GM12878 (cell line): ENCODE results near the gene CEP83. TPM values are rescaled to one million over a fixed set of nuclear protein-coding genes. Genes with fewer than 3 reads are reported as not detected.

Source experiments
- ATAC-seq: fragments of 200-7000 bp; cut with Tn5 transposase; 3 replicates; pipeline ENCODE4 v1.9.1; 2020; ENCODE audit warnings: mild to moderate bottlenecking, moderate library complexity
- BruUV-seq: library from RNA; stranded (reverse); fragments of 400-500 nt; replicated peaks from 2 replicates; lab custom pipeline; 2021; lab: Mats Ljungman, UMichigan
- CTCF ChIA-PET: fragments of 300-600 bp; sonication (Branson Sonifier 250); formaldehyde crosslinking; extraction: SDS; loops from one replicate; lab custom pipeline; 2021; ENCODE audit warnings: inconsistent platforms; lab: Yijun Ruan, JAX
- POLR2A ChIA-PET: fragments of 350-600 bp; formaldehyde crosslinking; extraction: SDS; loops from one replicate; lab custom pipeline; 2021; ENCODE audit warnings: inconsistent platforms; lab: Charles Lee
- RAD21 ChIA-PET: fragments of 300-600 bp; sonication (Branson Sonifier 250); formaldehyde crosslinking; loops from one replicate; lab custom pipeline; 2023; ENCODE audit warnings: antibody characterized with exemption; ENCODE audit not compliant: unreplicated experiment; lab: Charles Lee
- SMC1A ChIA-PET: fragments of 300-600 bp; sonication (Branson Sonifier 250); formaldehyde crosslinking; loops from one replicate; lab custom pipeline; 2023; ENCODE audit not compliant: unreplicated experiment, uncharacterized antibody; lab: Charles Lee
- DNase-seq: peaks from one replicate; pipeline ENCODE4 v3.0.0-alpha.2; 2011; ENCODE audit warnings: low read depth, low spot score
- FAIRE-seq: peaks from 3 replicates; lab custom pipeline; 2011; peaks lifted over from hg19 to GRCh38; lab: Jason Lieb, UNC
- H2AFZ ChIP-seq: 2 replicates; pipeline ENCODE4 v1.6.0; 2011; ENCODE audit warnings: low read depth, low read length, control low read depth; ENCODE audit not compliant: control insufficient read depth
- H3K27ac ChIP-seq: 2 replicates; pipeline ENCODE4 v1.5.1; 2011; ENCODE audit warnings: control low read depth; ENCODE audit not compliant: control insufficient read depth, insufficient read depth
- H3K27me3 ChIP-seq, 2 experiments: replicated peaks in 1 of 2; 2 replicates each; pipeline versions ENCODE4 v1.6.0 to v1.6.1; 2011; ENCODE audit warnings: low read length in 1 of 2; ENCODE audit not compliant: control insufficient read depth in 2 of 2, insufficient read depth in 2 of 2
- H3K36me3 ChIP-seq, 2 experiments: 2 replicates each; pipeline ENCODE4 v1.5.1; 2011; ENCODE audit warnings: low read length in 1 of 2; ENCODE audit not compliant: control insufficient read depth in 2 of 2, insufficient read depth in 2 of 2
- H3K4me1 ChIP-seq: 2 replicates; pipeline ENCODE4 v1.6.1; 2011; ENCODE audit warnings: mild to moderate bottlenecking, low read length, moderate library complexity, mixed read lengths; ENCODE audit not compliant: control insufficient read depth, insufficient read depth
- H3K4me2 ChIP-seq: 2 replicates; pipeline ENCODE4 v1.6.0; 2011; ENCODE audit warnings: control low read depth; ENCODE audit not compliant: control insufficient read depth, insufficient read depth
- H3K4me3 ChIP-seq: fragments of 200-600 bp; sonication (generic); 2 replicates; pipeline ENCODE4 v1.5.1; 2016
- H3K79me2 ChIP-seq: 2 replicates; pipeline ENCODE4 v1.6.0; 2011; ENCODE audit warnings: low read length; ENCODE audit not compliant: control insufficient read depth, insufficient read depth
- H3K9ac ChIP-seq: 2 replicates; pipeline ENCODE4 v1.8.0; 2011; ENCODE audit warnings: low read length, control low read depth, mixed read lengths; ENCODE audit not compliant: control insufficient read depth, insufficient read depth
- H3K9me3 ChIP-seq: replicated peaks from 3 replicates; pipeline ENCODE4 v1.5.1; 2011; ENCODE audit warnings: mild to moderate bottlenecking, low read length; ENCODE audit not compliant: control insufficient read depth, insufficient read depth
- H4K20me1 ChIP-seq: 2 replicates; pipeline ENCODE4 v1.6.0; 2011; ENCODE audit not compliant: control insufficient read depth, insufficient read depth
- HDGF ChIP-seq: fragments of 450-650 bp; IDR thresholded peaks from 2 replicates; pipeline ENCODE4 v1.6.1; 2016; ENCODE audit warnings: antibody characterized with exemption
- RELA ChIP-seq: fragments of 450-650 bp; IDR thresholded peaks from 2 replicates; pipeline ENCODE4 v1.8.0; 2014; ENCODE audit warnings: borderline replicate concordance; ENCODE audit not compliant: partially characterized antibody
- SUPT20H ChIP-seq: IDR thresholded peaks from 2 replicates; pipeline ENCODE4 v1.6.1; 2011; ENCODE audit warnings: low read depth, mild to moderate bottlenecking, low read length, moderate library complexity, borderline replicate concordance; ENCODE audit not compliant: control insufficient read depth
- WGBS: methylation state at CpG from one replicate; pipeline ENCODE4 v1.1.6; 2016; ENCODE audit warnings: low lambda C conversion rate; ENCODE audit not compliant: insufficient replicate concordance, insufficient coverage; ENCODE audit errors: missing lambda C conversion rate; 5-methylcytosine and 5-hydroxymethylcytosine counted together
- in situ Hi-C: fragments of 300-500 bp; cut with MboI; formaldehyde crosslinking; loops from 9 replicates; pipeline ENCODE4 v1.14.3; 2018; ENCODE audit warnings: mixed read lengths
- intact Hi-C: fragments of 100-400 bp; cut with micrococcal nuclease; formaldehyde crosslinking; loops from one replicate; pipeline ENCODE4 v1.14.2; 2022; ENCODE audit not compliant: unreplicated experiment
- polyA plus RNA-seq, 11 experiments: library from polyadenylated mRNA; depleted of rRNA in 4 of 11; unstranded in 6 of 11; stranded (reverse) in 5 of 11; fragments of >200 nt; fragmentation: Nextera tagmentation in 4 of 11; fragmentation: Illumina TruSeq in 1 of 11; extraction: Ambion mirVana in 4 of 11; extraction: Trizol in 1 of 11; gene quantifications; 1 replicate in 1 of 11; 2 replicates in 10 of 11; pipeline versions ENCODE4 v1.2.1 to v1.2.3, GENCODE V29; 2011 to 2016; ENCODE audit warnings: inconsistent platforms in 2 of 11, missing spikeins in 2 of 11, low read depth in 1 of 11
- total RNA-seq, 4 experiments: library from RNA; depleted of rRNA in 3 of 4; stranded (reverse); fragments of >200 nt in 3 of 4; fragmentation: Illumina TruSeq in 1 of 4; extraction: Trizol in 1 of 4; gene quantifications; 2 replicates each; pipeline versions ENCODE4 v1.2.1 to v1.2.3, GENCODE V29; 2013 to 2021
- TF ChIP-seq, protein P1 (sequence below): fragments of 450-650 bp; IDR thresholded peaks from 2 replicates; pipeline ENCODE4 v1.6.1; 2018; ENCODE audit warnings: borderline replicate concordance, mild to moderate bottlenecking; ENCODE audit not compliant: partially characterized antibody

Gene CEP83
- total and polyA plus RNA-seq, 10 of the 15 experiments (the other 5 are each of a cell fraction or from before 2014, with no cell fraction given): 4.3 to 39.0 (median 22.5) TPM

DNA sequence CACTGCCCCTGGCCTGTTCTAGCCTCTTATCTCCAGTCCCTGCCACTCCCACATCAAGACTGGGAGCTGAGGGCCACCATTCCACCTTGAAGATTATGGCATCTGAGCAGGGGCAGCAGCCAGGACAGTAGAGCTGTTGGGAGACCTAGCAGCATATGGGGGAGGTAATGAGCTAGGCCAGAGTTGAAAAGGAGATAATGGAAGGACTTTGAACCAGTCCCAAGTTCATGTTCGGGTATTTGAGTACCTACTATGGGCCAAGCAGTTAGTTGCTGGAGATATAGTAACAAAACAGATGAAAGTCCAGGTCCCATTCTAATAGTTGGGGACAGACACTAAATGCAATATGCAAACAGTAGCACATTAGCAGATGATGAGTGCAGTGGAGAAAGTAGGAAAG, 159.8 kb downstream of the CEP83 start:
- H3K36me3 ChIP-seq: peaks cover 10 to 40% of the 10 kb centered on the region in 2 experiments

More for the DNA sequence above, 159.8 kb downstream of the CEP83 start:
- Histone ChIP-seq H3K9me3 (no peaks in the 10 kb centered on the region), H3K9ac (no peak overlapping the region), H4K20me1 (no peaks in the 10 kb centered on the region), H2AFZ (no peak overlapping the region), H3K27ac (no peak overlapping the region), H3K27me3 (no peaks in the 10 kb centered on the region), H3K4me3 (no peak overlapping the region), H3K4me1 (peaks cover 10% of the 10 kb centered on the region), H3K4me2 (no peak overlapping the region), H3K79me2 (no peaks in the 10 kb centered on the region)
- FAIRE-seq (no peak), DNase-seq (no peak), ATAC-seq (no peak)
- SMC1A ChIA-PET: interaction anchor here (1.0 to 1.5 kb wide), 2 partner anchors 29 to 165 kb away, joined by 3 read pairs; no protein-coding TSS in a partner anchor
- CTCF ChIA-PET: no interaction called here
- intact Hi-C loops: no loop called here
- no peak for TF ChIP-seq HDGF
- TF ChIP-seq RELA: no peak
- TF ChIP-seq, protein P1, sequence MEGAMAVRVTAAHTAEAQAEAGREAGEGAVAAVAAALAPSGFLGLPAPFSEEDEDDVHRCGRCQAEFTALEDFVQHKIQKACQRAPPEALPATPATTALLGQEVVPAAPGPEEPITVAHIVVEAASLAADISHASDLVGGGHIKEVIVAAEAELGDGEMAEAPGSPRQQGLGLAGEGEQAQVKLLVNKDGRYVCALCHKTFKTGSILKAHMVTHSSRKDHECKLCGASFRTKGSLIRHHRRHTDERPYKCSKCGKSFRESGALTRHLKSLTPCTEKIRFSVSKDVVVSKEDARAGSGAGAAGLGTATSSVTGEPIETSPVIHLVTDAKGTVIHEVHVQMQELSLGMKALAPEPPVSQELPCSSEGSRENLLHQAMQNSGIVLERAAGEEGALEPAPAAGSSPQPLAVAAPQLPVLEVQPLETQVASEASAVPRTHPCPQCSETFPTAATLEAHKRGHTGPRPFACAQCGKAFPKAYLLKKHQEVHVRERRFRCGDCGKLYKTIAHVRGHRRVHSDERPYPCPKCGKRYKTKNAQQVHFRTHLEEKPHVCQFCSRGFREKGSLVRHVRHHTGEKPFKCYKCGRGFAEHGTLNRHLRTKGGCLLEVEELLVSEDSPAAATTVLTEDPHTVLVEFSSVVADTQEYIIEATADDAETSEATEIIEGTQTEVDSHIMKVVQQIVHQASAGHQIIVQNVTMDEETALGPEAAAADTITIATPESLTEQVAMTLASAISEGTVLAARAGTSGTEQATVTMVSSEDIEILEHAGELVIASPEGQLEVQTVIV: no peak
- no peak for TF ChIP-seq SUPT20H
- no TSS peak for BruUV-seq
- RAD21 ChIA-PET: interaction anchor here (2.7 kb wide), 1 partner anchor 92 kb away, joined by 7 read pairs; no protein-coding TSS in a partner anchor
- POLR2A ChIA-PET: interaction anchor here (1.1 kb wide), 1 partner anchor 13 kb away, joined by 3 read pairs; no protein-coding TSS in a partner anchor
- in situ Hi-C loops: no loop called here
- WGBS: 100% methylated on average over 1 of the region's 1 CpG
